HepG2 (cell line): ENCODE results near the gene CBX2. TPM values are rescaled to one million over a fixed set of nuclear protein-coding genes. Genes with fewer than 3 reads are reported as not detected.

Source experiments
- FOXJ3 ChIP-seq: sonication (generic); formaldehyde crosslinking; IDR thresholded peaks from 2 replicates; pipeline ENCODE4 v1.4.0; 2020; ENCODE audit warnings: missing genetic modification reagents, mild to moderate bottlenecking, borderline replicate concordance
- HNRNPK ChIP-seq: fragments of 200-400 bp; formaldehyde crosslinking; IDR thresholded peaks from 2 replicates; pipeline ENCODE4 v1.6.1; 2018; ENCODE audit warnings: low read length, low read depth, moderate library complexity, mild to moderate bottlenecking; ENCODE audit not compliant: poor library complexity, severe bottlenecking
- HNRNPUL1 ChIP-seq: fragments of 200-400 bp; formaldehyde crosslinking; IDR thresholded peaks from 2 replicates; pipeline ENCODE4 v1.6.1; 2017; ENCODE audit warnings: low read depth, mild to moderate bottlenecking, low read length, moderate library complexity
- NFATC3 ChIP-seq: sonication (generic); formaldehyde crosslinking; IDR thresholded peaks from 2 replicates; pipeline ENCODE4 v1.5.1; 2020; ENCODE audit warnings: mild to moderate bottlenecking, missing genetic modification reagents
- TGIF2 ChIP-seq: IDR thresholded peaks from 2 replicates; pipeline ENCODE4 v1.6.1; 2016; ENCODE audit warnings: control low read depth, missing compliant biosample characterization
- ZNF546 ChIP-seq: sonication (generic); formaldehyde crosslinking; conservative IDR thresholded peaks from 2 replicates; pipeline ENCODE4 v1.8.1; 2023; ENCODE audit warnings: mild to moderate bottlenecking, missing genetic modification reagents
- ZNF556 ChIP-seq: sonication (generic); formaldehyde crosslinking; IDR thresholded peaks from 2 replicates; pipeline ENCODE4 v1.4.0; 2020; ENCODE audit warnings: mild to moderate bottlenecking, missing genetic modification reagents, borderline replicate concordance
- ZNF782 ChIP-seq: sonication (generic); formaldehyde crosslinking; IDR thresholded peaks from 2 replicates; pipeline ENCODE4 v1.4.0; 2020; ENCODE audit warnings: missing genetic modification reagents, mild to moderate bottlenecking, borderline replicate concordance
- polyA plus RNA-seq, 8 experiments: library from polyadenylated mRNA; depleted of rRNA in 3 of 8; stranded (reverse) in 7 of 8; unstranded in 1 of 8; fragments of >200 nt; fragmentation: Illumina TruSeq in 4 of 8; extraction: Trizol in 4 of 8; gene quantifications; 2 replicates each; pipeline versions ENCODE4 v1.2.1 to v1.2.3, GENCODE V29; 2011 to 2016; ENCODE audit warnings: low read depth in 4 of 8, missing spikeins in 1 of 8, mixed read lengths in 1 of 8; ENCODE audit not compliant: insufficient read depth in 1 of 8
- total RNA-seq, 5 experiments: library from RNA; depleted of rRNA; stranded (reverse); fragments of >200 nt; fragmentation: Illumina TruSeq; extraction: Trizol; gene quantifications; 2 replicates each; pipeline ENCODE4 v1.2.3, GENCODE V29; 2016; ENCODE audit warnings: low read depth in 1 of 5
- TF ChIP-seq, protein P1 (sequence below): sonication (generic); formaldehyde crosslinking; IDR thresholded peaks from 2 replicates; pipeline ENCODE4 v1.5.0; 2020; ENCODE audit warnings: mild to moderate bottlenecking, missing genetic modification reagents
- TF ChIP-seq, protein P2 (sequence below), 2 experiments: fragments of 450-650 bp in 1 of 2; sonication (generic) in 1 of 2; formaldehyde crosslinking in 1 of 2; IDR thresholded peaks; 2 replicates each; pipeline versions ENCODE4 v1.6.1 to v1.8.0; 2016 to 2022; ENCODE audit warnings: antibody characterized with exemption in 1 of 2, mild to moderate bottlenecking in 1 of 2, missing genetic modification reagents in 1 of 2
- TF ChIP-seq, protein P3 (sequence below): sonication (generic); formaldehyde crosslinking; IDR thresholded peaks from 2 replicates; pipeline ENCODE4 v1.9.0; 2021; ENCODE audit warnings: missing genetic modification reagents, borderline replicate concordance
- TF ChIP-seq, protein P4 (sequence below): sonication (generic); formaldehyde crosslinking; IDR thresholded peaks from 2 replicates; pipeline ENCODE4 v1.5.0; 2020; ENCODE audit warnings: mild to moderate bottlenecking, missing genetic modification reagents

The CBX2 gene
- total and polyA plus RNA-seq, 2 of the 13 experiments (the other 11 are each of a cell fraction or from before 2014, with no cell fraction given), result 14.5 to 31.1 TPM

DNA sequence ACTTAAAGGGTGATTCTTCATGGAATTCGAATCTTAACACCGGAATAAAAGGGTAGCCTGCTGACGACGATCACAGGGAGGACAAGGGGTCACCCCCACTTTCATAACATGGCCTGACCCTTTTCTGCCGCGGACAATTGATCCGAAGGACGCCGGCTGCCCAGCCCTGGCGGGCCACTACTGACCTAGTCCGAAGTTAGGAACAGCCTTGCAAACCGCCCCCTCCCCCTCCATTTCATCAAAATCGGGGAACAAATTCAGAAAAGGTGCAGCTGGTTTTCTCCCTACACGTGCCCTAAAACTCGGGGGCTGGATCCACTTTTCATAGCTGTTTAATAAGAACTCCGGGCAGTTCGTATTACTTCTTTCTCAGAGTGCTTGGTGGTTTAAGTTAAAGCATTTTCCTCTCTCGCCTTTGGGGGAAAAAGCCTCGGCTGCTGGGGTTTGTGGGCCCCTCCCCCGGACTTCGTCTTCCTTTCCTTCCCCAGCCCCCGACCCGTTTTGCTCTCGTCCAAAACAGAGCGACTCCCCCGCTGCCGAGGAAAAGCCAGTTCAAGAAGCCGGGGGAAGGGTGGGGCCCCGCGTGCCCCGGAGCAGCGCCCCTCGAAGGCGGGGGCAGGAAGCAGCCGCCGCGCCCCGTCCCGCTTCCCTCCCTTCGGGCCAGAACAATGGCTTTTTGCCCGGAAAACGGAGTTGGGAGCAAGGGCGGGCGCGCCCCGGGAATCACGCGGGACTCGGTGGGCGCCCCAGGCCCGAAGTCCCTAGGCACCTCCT is 641 bp upstream of the CBX2 start (continued):
- TF ChIP-seq ZNF546 (no peak; the same call in 1 of the 2 replicates), HNRNPK (peak; percentile 8), FOXJ3 (CRISPR knock-in tag) (no peak), ZNF556 (no peak), ZNF782 (no peak), TGIF2 (no peak; the same call in 1 of the 2 replicates), HNRNPUL1 (no peak), NFATC3 (CRISPR knock-in tag) (no peak)
- TF ChIP-seq, protein P1, sequence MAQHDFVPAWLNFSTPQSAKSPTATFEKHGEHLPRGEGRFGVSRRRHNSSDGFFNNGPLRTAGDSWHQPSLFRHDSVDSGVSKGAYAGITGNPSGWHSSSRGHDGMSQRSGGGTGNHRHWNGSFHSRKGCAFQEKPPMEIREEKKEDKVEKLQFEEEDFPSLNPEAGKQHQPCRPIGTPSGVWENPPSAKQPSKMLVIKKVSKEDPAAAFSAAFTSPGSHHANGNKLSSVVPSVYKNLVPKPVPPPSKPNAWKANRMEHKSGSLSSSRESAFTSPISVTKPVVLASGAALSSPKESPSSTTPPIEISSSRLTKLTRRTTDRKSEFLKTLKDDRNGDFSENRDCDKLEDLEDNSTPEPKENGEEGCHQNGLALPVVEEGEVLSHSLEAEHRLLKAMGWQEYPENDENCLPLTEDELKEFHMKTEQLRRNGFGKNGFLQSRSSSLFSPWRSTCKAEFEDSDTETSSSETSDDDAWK (CRISPR knock-in tag), result no peak
- TF ChIP-seq, protein P2, sequence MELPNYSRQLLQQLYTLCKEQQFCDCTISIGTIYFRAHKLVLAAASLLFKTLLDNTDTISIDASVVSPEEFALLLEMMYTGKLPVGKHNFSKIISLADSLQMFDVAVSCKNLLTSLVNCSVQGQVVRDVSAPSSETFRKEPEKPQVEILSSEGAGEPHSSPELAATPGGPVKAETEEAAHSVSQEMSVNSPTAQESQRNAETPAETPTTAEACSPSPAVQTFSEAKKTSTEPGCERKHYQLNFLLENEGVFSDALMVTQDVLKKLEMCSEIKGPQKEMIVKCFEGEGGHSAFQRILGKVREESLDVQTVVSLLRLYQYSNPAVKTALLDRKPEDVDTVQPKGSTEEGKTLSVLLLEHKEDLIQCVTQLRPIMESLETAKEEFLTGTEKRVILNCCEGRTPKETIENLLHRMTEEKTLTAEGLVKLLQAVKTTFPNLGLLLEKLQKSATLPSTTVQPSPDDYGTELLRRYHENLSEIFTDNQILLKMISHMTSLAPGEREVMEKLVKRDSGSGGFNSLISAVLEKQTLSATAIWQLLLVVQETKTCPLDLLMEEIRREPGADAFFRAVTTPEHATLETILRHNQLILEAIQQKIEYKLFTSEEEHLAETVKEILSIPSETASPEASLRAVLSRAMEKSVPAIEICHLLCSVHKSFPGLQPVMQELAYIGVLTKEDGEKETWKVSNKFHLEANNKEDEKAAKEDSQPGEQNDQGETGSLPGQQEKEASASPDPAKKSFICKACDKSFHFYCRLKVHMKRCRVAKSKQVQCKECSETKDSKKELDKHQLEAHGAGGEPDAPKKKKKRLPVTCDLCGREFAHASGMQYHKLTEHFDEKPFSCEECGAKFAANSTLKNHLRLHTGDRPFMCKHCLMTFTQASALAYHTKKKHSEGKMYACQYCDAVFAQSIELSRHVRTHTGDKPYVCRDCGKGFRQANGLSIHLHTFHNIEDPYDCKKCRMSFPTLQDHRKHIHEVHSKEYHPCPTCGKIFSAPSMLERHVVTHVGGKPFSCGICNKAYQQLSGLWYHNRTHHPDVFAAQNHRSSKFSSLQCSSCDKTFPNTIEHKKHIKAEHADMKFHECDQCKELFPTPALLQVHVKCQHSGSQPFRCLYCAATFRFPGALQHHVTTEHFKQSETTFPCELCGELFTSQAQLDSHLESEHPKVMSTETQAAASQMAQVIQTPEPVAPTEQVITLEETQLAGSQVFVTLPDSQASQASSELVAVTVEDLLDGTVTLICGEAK (IDR thresholded peaks at IDR 0.05), result no peak
- TF ChIP-seq, protein P2 (CRISPR knock-in tag; IDR thresholded peaks at IDR 0.05), result no peak
- TF ChIP-seq, protein P3, sequence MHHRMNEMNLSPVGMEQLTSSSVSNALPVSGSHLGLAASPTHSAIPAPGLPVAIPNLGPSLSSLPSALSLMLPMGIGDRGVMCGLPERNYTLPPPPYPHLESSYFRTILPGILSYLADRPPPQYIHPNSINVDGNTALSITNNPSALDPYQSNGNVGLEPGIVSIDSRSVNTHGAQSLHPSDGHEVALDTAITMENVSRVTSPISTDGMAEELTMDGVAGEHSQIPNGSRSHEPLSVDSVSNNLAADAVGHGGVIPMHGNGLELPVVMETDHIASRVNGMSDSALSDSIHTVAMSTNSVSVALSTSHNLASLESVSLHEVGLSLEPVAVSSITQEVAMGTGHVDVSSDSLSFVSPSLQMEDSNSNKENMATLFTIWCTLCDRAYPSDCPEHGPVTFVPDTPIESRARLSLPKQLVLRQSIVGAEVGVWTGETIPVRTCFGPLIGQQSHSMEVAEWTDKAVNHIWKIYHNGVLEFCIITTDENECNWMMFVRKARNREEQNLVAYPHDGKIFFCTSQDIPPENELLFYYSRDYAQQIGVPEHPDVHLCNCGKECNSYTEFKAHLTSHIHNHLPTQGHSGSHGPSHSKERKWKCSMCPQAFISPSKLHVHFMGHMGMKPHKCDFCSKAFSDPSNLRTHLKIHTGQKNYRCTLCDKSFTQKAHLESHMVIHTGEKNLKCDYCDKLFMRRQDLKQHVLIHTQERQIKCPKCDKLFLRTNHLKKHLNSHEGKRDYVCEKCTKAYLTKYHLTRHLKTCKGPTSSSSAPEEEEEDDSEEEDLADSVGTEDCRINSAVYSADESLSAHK (CRISPR knock-in tag), result no peak
- TF ChIP-seq, protein P4, sequence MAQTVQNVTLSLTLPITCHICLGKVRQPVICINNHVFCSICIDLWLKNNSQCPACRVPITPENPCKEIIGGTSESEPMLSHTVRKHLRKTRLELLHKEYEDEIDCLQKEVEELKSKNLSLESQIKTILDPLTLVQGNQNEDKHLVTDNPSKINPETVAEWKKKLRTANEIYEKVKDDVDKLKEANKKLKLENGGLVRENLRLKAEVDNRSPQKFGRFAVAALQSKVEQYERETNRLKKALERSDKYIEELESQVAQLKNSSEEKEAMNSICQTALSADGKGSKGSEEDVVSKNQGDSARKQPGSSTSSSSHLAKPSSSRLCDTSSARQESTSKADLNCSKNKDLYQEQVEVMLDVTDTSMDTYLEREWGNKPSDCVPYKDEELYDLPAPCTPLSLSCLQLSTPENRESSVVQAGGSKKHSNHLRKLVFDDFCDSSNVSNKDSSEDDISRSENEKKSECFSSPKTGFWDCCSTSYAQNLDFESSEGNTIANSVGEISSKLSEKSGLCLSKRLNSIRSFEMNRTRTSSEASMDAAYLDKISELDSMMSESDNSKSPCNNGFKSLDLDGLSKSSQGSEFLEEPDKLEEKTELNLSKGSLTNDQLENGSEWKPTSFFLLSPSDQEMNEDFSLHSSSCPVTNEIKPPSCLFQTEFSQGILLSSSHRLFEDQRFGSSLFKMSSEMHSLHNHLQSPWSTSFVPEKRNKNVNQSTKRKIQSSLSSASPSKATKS, result no peak
